Neural cell (in vitro differentiated cells): ENCODE results near the gene HOXB6. TPM values are rescaled to one million over a fixed set of nuclear protein-coding genes. Genes with fewer than 3 reads are reported as not detected.

Source experiments
- H2AFZ ChIP-seq: fragments of 200-600, 300-800 bp; sonication (generic), shearing (Covaris generic); 2 replicates; pipeline ENCODE4 v1.6.0; 2014; ENCODE audit warnings: low read depth, mild to moderate bottlenecking, antibody characterized with exemption, low read length, moderate library complexity
- H3F3A ChIP-seq: fragments of 200-600 bp; shearing (Covaris generic); 2 replicates; pipeline ENCODE4 v1.6.1; 2016; ENCODE audit warnings: mild to moderate bottlenecking, moderate library complexity, mixed read lengths, antibody characterized with exemption, low read length; ENCODE audit not compliant: insufficient read depth, poor library complexity, severe bottlenecking
- H3K27ac ChIP-seq: fragments of 200-600, 300-800 bp; sonication (generic), shearing (Covaris generic); 2 replicates; pipeline ENCODE4 v1.5.1; 2014; ENCODE audit warnings: mild to moderate bottlenecking, low read length, moderate library complexity
- H3K27me3 ChIP-seq: fragments of 300-800, 200-600 bp; sonication (generic), shearing (Covaris generic); 2 replicates; pipeline ENCODE4 v1.6.0; 2014; ENCODE audit warnings: mild to moderate bottlenecking, low read depth, low read length, moderate library complexity; ENCODE audit not compliant: insufficient read depth
- H3K36me3 ChIP-seq: fragments of 300-800, 200-600 bp; sonication (generic), shearing (Covaris generic); 2 replicates; pipeline ENCODE4 v1.5.1; 2014; ENCODE audit warnings: mild to moderate bottlenecking, antibody characterized with exemption, low read length, moderate library complexity; ENCODE audit not compliant: insufficient read depth
- H3K4me2 ChIP-seq: fragments of 300-800, 200-600 bp; sonication (generic), shearing (Covaris generic); 2 replicates; pipeline ENCODE4 v1.6.0; 2014; ENCODE audit warnings: mild to moderate bottlenecking, low read length
- H3K4me3 ChIP-seq: fragments of 300-800, 200-600 bp; sonication (generic), shearing (Covaris generic); 2 replicates; pipeline ENCODE4 v1.5.1; 2014; ENCODE audit warnings: mild to moderate bottlenecking, low read length, moderate library complexity
- H3K79me2 ChIP-seq: fragments of 200-600 bp; shearing (Covaris generic); replicated peaks from 2 replicates; pipeline ENCODE4 v1.6.0; 2014; ENCODE audit warnings: mild to moderate bottlenecking, low read length, moderate library complexity; ENCODE audit not compliant: insufficient read depth
- H3K9ac ChIP-seq: fragments of 300-800, 200-600 bp; sonication (generic), shearing (Covaris generic); 2 replicates; pipeline ENCODE4 v1.6.1; 2016; ENCODE audit warnings: mild to moderate bottlenecking, low read length, mixed read lengths
- H3K9me2 ChIP-seq: fragments of 200-600 bp; shearing (Covaris generic); 2 replicates; pipeline ENCODE4 v1.6.1; 2016; ENCODE audit warnings: mild to moderate bottlenecking, low read length, mixed read lengths; ENCODE audit not compliant: insufficient read depth
- H3K9me3 ChIP-seq: fragments of 200-600, 300-800 bp; sonication (generic), shearing (Covaris generic); 2 replicates; pipeline ENCODE4 v1.6.1; 2016; ENCODE audit warnings: mild to moderate bottlenecking, mixed run types, low read length, moderate library complexity, mixed read lengths
- H4K20me1 ChIP-seq: fragments of 200-600 bp; shearing (Covaris generic); 2 replicates; pipeline ENCODE4 v1.6.1; 2016; ENCODE audit warnings: mild to moderate bottlenecking, mixed run types; ENCODE audit not compliant: insufficient read depth
- EP300 ChIP-seq: fragments of 450-650 bp; conservative IDR thresholded peaks from 2 replicates; pipeline ENCODE4 v1.6.1; 2014; ENCODE audit warnings: antibody characterized with exemption, mild to moderate bottlenecking, moderate library complexity; ENCODE audit not compliant: poor library complexity, severe bottlenecking
- EZH2 ChIP-seq: fragments of 200-600, 300-800 bp; shearing (Covaris generic), sonication (generic); IDR thresholded peaks from 2 replicates; pipeline ENCODE4 v1.6.1; 2014; ENCODE audit warnings: antibody characterized with exemption, low read length, borderline replicate concordance, mild to moderate bottlenecking; ENCODE audit not compliant: insufficient read depth, poor library complexity, severe bottlenecking
- MXI1 ChIP-seq: fragments of 450-650 bp; conservative IDR thresholded peaks from 2 replicates; pipeline ENCODE4 v1.6.1; 2014; ENCODE audit warnings: antibody characterized with exemption, mild to moderate bottlenecking; ENCODE audit not compliant: poor library complexity, severe bottlenecking
- POLR2AphosphoS5 ChIP-seq: IDR thresholded peaks from 2 replicates; pipeline ENCODE4 v1.6.1; 2012
- RAD21 ChIP-seq: fragments of 450-650 bp; conservative IDR thresholded peaks from 2 replicates; pipeline ENCODE4 v1.6.1; 2014; ENCODE audit warnings: antibody characterized with exemption, mild to moderate bottlenecking, moderate library complexity
- SMC3 ChIP-seq: fragments of 450-650 bp; conservative IDR thresholded peaks from 2 replicates; pipeline ENCODE4 v1.6.1; 2014; ENCODE audit warnings: antibody characterized with exemption, mild to moderate bottlenecking, moderate library complexity; ENCODE audit not compliant: poor library complexity
- TAF1 ChIP-seq: IDR thresholded peaks from 2 replicates; pipeline ENCODE4 v1.6.1; 2012; ENCODE audit warnings: low read depth
- polyA plus RNA-seq: library from polyadenylated mRNA; depleted of rRNA; stranded (reverse); fragments of >200 nt; gene quantifications from 2 replicates; pipeline ENCODE4 v1.2.3, GENCODE V29; 2014
- TF ChIP-seq, protein P1 (sequence below): fragments of 450-650 bp; IDR thresholded peaks from 2 replicates; pipeline ENCODE4 v1.5.1; 2014; ENCODE audit warnings: antibody characterized with exemption, mild to moderate bottlenecking, moderate library complexity; ENCODE audit not compliant: poor library complexity, severe bottlenecking
- TF ChIP-seq, protein P2 (sequence below): IDR thresholded peaks from 2 replicates; pipeline ENCODE4 v1.6.1; 2012; ENCODE audit warnings: borderline replicate concordance

The HOXB6 gene
- polyA plus RNA-seq, 1 donor from 2014 or later, result not detected

DNA sequence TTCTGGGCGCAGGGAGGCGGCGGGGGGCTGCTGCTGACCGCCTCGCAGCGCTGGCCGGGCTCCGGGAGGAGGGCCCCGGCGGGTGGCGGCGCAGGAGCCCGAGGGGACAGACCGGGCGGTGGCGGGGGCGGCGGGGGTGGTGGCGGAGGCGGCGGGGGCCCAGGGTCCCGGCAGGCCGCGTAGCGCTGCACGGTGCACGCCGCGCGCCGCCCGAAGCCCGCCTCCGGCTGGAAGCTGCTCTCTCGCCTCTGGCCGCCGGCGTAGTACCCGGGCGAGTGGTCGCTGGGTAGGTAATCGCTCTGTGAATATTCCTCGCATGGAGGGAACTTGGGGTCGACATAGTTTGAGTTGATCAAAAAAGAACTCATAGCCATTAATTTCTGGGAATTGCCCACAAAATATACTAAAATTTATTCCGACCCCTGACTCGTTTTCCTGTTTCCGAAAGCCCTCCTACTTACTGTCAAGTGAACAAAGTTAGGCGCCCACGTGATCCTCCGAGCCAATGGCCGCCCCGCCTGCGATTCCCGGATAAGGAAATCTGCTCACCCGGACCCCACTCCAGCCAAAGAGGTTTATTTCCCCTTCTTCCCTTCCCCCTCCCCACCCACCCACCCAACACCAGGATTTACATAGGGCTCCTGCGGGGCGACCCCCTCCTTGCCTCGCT lies 26.7 kb downstream of the HOXB6 start, which contains the start of gene HOXB4:
Gene HOXB4 (minus strand): TSS at position 405 of the 670 bp plus-strand sequence. CDS start 31 bp downstream, at position 374.
- Histone ChIP-seq H4K20me1 (no peaks in the 10 kb centered on the region), H3K27me3 (peaks cover 98% of the 10 kb centered on the region), H3K4me2 (no peak within 1 kb of the TSS), H3K9me3 (no peaks in the 10 kb centered on the region), H3F3A (no peaks in the 10 kb centered on the region), H3K9ac (no peak within 1 kb of the TSS), H3K9me2 (no peaks in the 10 kb centered on the region), H3K36me3 (no peaks in the 10 kb centered on the region), H2AFZ (no peak within 1 kb of the TSS), H3K79me2 (no peaks in the 10 kb centered on the region), H3K27ac (no peak within 1 kb of the TSS), H3K4me3 (no peak within 1 kb of the TSS)
- TF ChIP-seq MXI1 (no peak), RAD21 (no peak), EP300 (no peak), TAF1 (no peak), SMC3 (no peak), POLR2AphosphoS5 (no peak), EZH2 (no peak)
- TF ChIP-seq, protein P1, sequence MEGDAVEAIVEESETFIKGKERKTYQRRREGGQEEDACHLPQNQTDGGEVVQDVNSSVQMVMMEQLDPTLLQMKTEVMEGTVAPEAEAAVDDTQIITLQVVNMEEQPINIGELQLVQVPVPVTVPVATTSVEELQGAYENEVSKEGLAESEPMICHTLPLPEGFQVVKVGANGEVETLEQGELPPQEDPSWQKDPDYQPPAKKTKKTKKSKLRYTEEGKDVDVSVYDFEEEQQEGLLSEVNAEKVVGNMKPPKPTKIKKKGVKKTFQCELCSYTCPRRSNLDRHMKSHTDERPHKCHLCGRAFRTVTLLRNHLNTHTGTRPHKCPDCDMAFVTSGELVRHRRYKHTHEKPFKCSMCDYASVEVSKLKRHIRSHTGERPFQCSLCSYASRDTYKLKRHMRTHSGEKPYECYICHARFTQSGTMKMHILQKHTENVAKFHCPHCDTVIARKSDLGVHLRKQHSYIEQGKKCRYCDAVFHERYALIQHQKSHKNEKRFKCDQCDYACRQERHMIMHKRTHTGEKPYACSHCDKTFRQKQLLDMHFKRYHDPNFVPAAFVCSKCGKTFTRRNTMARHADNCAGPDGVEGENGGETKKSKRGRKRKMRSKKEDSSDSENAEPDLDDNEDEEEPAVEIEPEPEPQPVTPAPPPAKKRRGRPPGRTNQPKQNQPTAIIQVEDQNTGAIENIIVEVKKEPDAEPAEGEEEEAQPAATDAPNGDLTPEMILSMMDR, result no peak
- TF ChIP-seq, protein P2, sequence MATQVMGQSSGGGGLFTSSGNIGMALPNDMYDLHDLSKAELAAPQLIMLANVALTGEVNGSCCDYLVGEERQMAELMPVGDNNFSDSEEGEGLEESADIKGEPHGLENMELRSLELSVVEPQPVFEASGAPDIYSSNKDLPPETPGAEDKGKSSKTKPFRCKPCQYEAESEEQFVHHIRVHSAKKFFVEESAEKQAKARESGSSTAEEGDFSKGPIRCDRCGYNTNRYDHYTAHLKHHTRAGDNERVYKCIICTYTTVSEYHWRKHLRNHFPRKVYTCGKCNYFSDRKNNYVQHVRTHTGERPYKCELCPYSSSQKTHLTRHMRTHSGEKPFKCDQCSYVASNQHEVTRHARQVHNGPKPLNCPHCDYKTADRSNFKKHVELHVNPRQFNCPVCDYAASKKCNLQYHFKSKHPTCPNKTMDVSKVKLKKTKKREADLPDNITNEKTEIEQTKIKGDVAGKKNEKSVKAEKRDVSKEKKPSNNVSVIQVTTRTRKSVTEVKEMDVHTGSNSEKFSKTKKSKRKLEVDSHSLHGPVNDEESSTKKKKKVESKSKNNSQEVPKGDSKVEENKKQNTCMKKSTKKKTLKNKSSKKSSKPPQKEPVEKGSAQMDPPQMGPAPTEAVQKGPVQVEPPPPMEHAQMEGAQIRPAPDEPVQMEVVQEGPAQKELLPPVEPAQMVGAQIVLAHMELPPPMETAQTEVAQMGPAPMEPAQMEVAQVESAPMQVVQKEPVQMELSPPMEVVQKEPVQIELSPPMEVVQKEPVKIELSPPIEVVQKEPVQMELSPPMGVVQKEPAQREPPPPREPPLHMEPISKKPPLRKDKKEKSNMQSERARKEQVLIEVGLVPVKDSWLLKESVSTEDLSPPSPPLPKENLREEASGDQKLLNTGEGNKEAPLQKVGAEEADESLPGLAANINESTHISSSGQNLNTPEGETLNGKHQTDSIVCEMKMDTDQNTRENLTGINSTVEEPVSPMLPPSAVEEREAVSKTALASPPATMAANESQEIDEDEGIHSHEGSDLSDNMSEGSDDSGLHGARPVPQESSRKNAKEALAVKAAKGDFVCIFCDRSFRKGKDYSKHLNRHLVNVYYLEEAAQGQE, result no peak

GRCh38 chr17:48577330-48577945 lies 27.3 kb downstream of the HOXB6 start:
- Histone ChIP-seq H3K27me3 (peaks cover 98% of the 10 kb centered on the region), H2AFZ (no peak overlapping the region), H3K79me2 (no peaks in the 10 kb centered on the region), H3K9ac (no peak overlapping the region), H3F3A (no peaks in the 10 kb centered on the region), H3K9me3 (no peaks in the 10 kb centered on the region), H4K20me1 (no peaks in the 10 kb centered on the region), H3K27ac (no peak overlapping the region), H3K4me3 (no peak overlapping the region), H3K36me3 (no peaks in the 10 kb centered on the region), H3K4me2 (no peak overlapping the region), H3K9me2 (no peaks in the 10 kb centered on the region)
- TF ChIP-seq SMC3 (no peak), POLR2AphosphoS5 (no peak), RAD21 (no peak), MXI1 (no peak), EP300 (no peak), TAF1 (no peak), EZH2 (no peak)
- TF ChIP-seq, protein P1, result no peak
- TF ChIP-seq, protein P2, result no peak
